H1 (cell line): Measurements from ENCODE around the gene CDCA3. TPM values are rescaled to one million over a fixed set of nuclear protein-coding genes. Genes with fewer than 3 reads are reported as not detected.
A peak's percentile ranks its signal among the peaks of the same experiment; 100 is the strongest.

Experiments used
- CTCF ChIP-seq, 3 experiments: IDR thresholded peaks; 1 replicate in 2 of 3; 2 replicates in 1 of 3; pipeline versions ENCODE4 v1.5.1 to v1.6.1; 2011; ENCODE audit warnings: low read length in 3 of 3, mild to moderate bottlenecking in 3 of 3, inconsistent platforms in 2 of 3, low read depth in 1 of 3, moderate library complexity in 1 of 3; ENCODE audit not compliant: insufficient read depth in 1 of 3; ENCODE audit errors: control extremely low read depth in 1 of 3
- HDAC6 ChIP-seq: IDR thresholded peaks from one replicate; pipeline ENCODE4 v1.7.1; 2012; ENCODE audit warnings: low read depth, mild to moderate bottlenecking, inconsistent platforms, low read length, moderate library complexity
- JUND ChIP-seq: IDR thresholded peaks from 2 replicates; pipeline ENCODE4 v1.6.1; 2011; ENCODE audit warnings: mild to moderate bottlenecking, improper control_type of control experiment, low read length
- RAD21 ChIP-seq, 2 experiments: IDR thresholded peaks in 1 of 2; conservative IDR thresholded peaks in 1 of 2; 2 replicates each; pipeline ENCODE4 v1.6.1; 2011; ENCODE audit warnings: low read depth in 2 of 2, low read length in 2 of 2, improper control_type of control experiment in 1 of 2, inconsistent platforms in 1 of 2, mild to moderate bottlenecking in 1 of 2, moderate library complexity in 1 of 2
- TAF7 ChIP-seq: optimal IDR thresholded peaks from 2 replicates; pipeline ENCODE3; 2011; ENCODE audit warnings: low read depth, mild to moderate bottlenecking, inconsistent platforms, low read length, moderate library complexity, borderline replicate concordance
- TEAD4 ChIP-seq: IDR thresholded peaks from 2 replicates; pipeline ENCODE4 v1.6.1; 2012; ENCODE audit warnings: low read depth, low read length, inconsistent platforms, mixed read lengths
- polyA plus RNA-seq, 7 experiments: library from polyadenylated mRNA; depleted of rRNA in 3 of 7; stranded (reverse) in 5 of 7; unstranded in 2 of 7; fragments of >200 nt in 5 of 7; fragments of 200-250 nt in 2 of 7; gene quantifications; 1 replicate in 5 of 7; 2 replicates in 1 of 7; 4 replicates in 1 of 7; pipeline versions ENCODE4 v1.2.1 to v1.2.3, GENCODE V29; 2011 to 2013; ENCODE audit warnings: missing spikeins in 2 of 7, mixed read lengths in 2 of 7
- total RNA-seq: library from RNA; stranded (reverse); fragmentation: NEBNext Ultra II Directional; extraction: Animal tissue kit (Norgen Biotek cat#: 25700); gene quantifications from 2 replicates; pipeline ENCODE4 v1.2.1, GENCODE V29; 2021

The CDCA3 gene
- total and polyA plus RNA-seq, 2 of the 8 experiments (the other 6 are each of a cell fraction or from before 2014, with no cell fraction given) = 47.7 to 71.2 TPM

GRCh38 chr12:6825398-6826124 lies 25.5 kb downstream of the CDCA3 start (continued):
- TF ChIP-seq RAD21 (IDR thresholded peaks at IDR 0.05 in 1 of 2, conservative IDR thresholded peaks at IDR 0.05 in 1 of 2; ENCODE audit: low read depth in 2 of 2, low read length in 2 of 2) (peak; percentile 88 to 93), TAF7 (no peak), CTCF (IDR thresholded peaks at IDR 0.05; ENCODE audit: control extremely low read depth in 1 of 3, insufficient read depth in 1 of 3, low read depth in 1 of 3, low read length in 3 of 3) (peak in 2 of 3 experiments; percentile 91 to 95; a peak in 3 of 4 replicates), TEAD4 (peak; percentile 90), HDAC6 (no peak), JUND (0 out of 2 replicates have a peak, but pooled peaks have one; percentile 43)
